ENCODE results near the gene NCEH1. TPM values are rescaled to one million over a fixed set of nuclear protein-coding genes. Genes with fewer than 3 reads are reported as not detected.

NCEH1 gene
- total and polyA plus RNA-seq, 9 of the 15 experiments (the other 6 are each of a cell fraction or from before 2014, with no cell fraction given): 1.3 to 5.0 (median 2.8) TPM

- H4K20me1 ChIP-seq (replicated peaks; ENCODE audit: control insufficient read depth, insufficient read depth, low read length): no peaks in the 10 kb centered on the region
- DNase-seq (ENCODE audit: extremely low read depth in 1 of 4, low spot score in 3 of 4): no peak
- no peak overlapping the region for H3K9ac ChIP-seq (ENCODE audit: insufficient read depth in 1 of 2, low read depth in 2 of 2, low read length in 2 of 2)
- H3K4me3 ChIP-seq: no peak overlapping the region
- H3K9me3 ChIP-seq (replicated peaks; ENCODE audit: control insufficient read depth, insufficient read depth, low read depth, low read length): no peaks in the 10 kb centered on the region
- POLR2A ChIA-PET: interaction anchor here (1.0 to 1.3 kb wide), 2 partner anchors 8 to 14 kb away, joined by 3 read pairs; no protein-coding TSS in a partner anchor
- H3K27ac ChIP-seq (ENCODE audit: extremely low read depth, low read depth, low read length): no peak overlapping the region
- no peaks in the 10 kb centered on the region for H3K27me3 ChIP-seq (ENCODE audit: control insufficient read depth in 2 of 2, insufficient read depth in 2 of 2, low read length in 2 of 2)
- no TSS peak for BruUV-seq (replicated peaks)
- ATAC-seq: no peak
- H3K79me2 ChIP-seq (ENCODE audit: control insufficient read depth, insufficient read depth, low read length): no peaks in the 10 kb centered on the region
- H2AFZ ChIP-seq (ENCODE audit: low read depth, low read length): no peak overlapping the region
- H3K36me3 ChIP-seq (ENCODE audit: control insufficient read depth, insufficient read depth, low read length): no peaks in the 10 kb centered on the region
- TF ChIP-seq PURB (CRISPR knock-in tag; IDR thresholded peaks at IDR 0.05; ENCODE audit: low read depth): no peak
- TF ChIP-seq STAG1 (CRISPR knock-in tag; IDR thresholded peaks at IDR 0.05; ENCODE audit: borderline replicate concordance): no peak
- peak; percentile 93 for TF ChIP-seq ESRRA (IDR thresholded peaks at IDR 0.05; ENCODE audit: borderline replicate concordance, low read depth)
- no peak for TF ChIP-seq SAFB2 (IDR thresholded peaks at IDR 0.05; ENCODE audit: borderline replicate concordance, low read depth, low read length, severe bottlenecking)
- peak; percentile 93 for TF ChIP-seq CEBPB (tag; IDR thresholded peaks at IDR 0.05)
- TF ChIP-seq, protein P1, sequence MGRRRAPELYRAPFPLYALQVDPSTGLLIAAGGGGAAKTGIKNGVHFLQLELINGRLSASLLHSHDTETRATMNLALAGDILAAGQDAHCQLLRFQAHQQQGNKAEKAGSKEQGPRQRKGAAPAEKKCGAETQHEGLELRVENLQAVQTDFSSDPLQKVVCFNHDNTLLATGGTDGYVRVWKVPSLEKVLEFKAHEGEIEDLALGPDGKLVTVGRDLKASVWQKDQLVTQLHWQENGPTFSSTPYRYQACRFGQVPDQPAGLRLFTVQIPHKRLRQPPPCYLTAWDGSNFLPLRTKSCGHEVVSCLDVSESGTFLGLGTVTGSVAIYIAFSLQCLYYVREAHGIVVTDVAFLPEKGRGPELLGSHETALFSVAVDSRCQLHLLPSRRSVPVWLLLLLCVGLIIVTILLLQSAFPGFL (CRISPR knock-in tag; IDR thresholded peaks at IDR 0.05): no peak
- TF ChIP-seq SOX6 (IDR thresholded peaks at IDR 0.05): peak; percentile 34; the same call in 1 of the 2 replicates
- TF ChIP-seq CEBPG (CRISPR knock-in tag; IDR thresholded peaks at IDR 0.05): no peak
- peak; percentile 75 to 93 for TF ChIP-seq CEBPG (tag; conservative IDR thresholded peaks at IDR 0.05 in 1 of 2, IDR thresholded peaks at IDR 0.05 in 1 of 2)
- no peak for TF ChIP-seq ZNF217 (CRISPR knock-in tag; IDR thresholded peaks at IDR 0.05)
- no peaks in the 10 kb centered on the region; a peak in 1 of 5 replicates for H3K4me1 ChIP-seq (replicated peaks in 1 of 2; ENCODE audit: control insufficient read depth in 2 of 2, insufficient read depth in 2 of 2, low read length in 2 of 2)
- CTCF ChIA-PET (ENCODE audit: low intra/inter-chr PET ratio): no interaction called here
- no peak for FAIRE-seq
- 63% methylated on average over 5 of the region's 5 CpGs for WGBS (ENCODE audit: insufficient coverage, low coverage, missing lambda C conversion rate)
- H3K4me2 ChIP-seq (ENCODE audit: insufficient read depth, low read length): no peak overlapping the region
- in situ Hi-C loops (cut with MboI): no loop called here
- intact Hi-C loops (cut with micrococcal nuclease): no loop called here
- no peaks in the 10 kb centered on the region for H3K9me1 ChIP-seq (ENCODE audit: control insufficient read depth, insufficient read depth, low read length)
Measured at GRCh38 chr3:172696357-172696756, 14.5 kb downstream of the NCEH1 start.
